ENCODE data around the gene RAD9A. TPM values are rescaled to one million over a fixed set of nuclear protein-coding genes. Genes with fewer than 3 reads are reported as not detected.

RAD9A gene
- total RNA-seq, 1 donor from 2014 or later = 18.5 TPM

- H3K36me3 Mint-ChIP-seq (ENCODE audit: unreplicated experiment) = no peaks in the 10 kb centered on the region
- no peak for DNase-seq (ENCODE audit: extremely low spot score, unreplicated experiment)
- H3K4me3 Mint-ChIP-seq (ENCODE audit: unreplicated experiment) = no peak overlapping the region
- H3K27me3 Mint-ChIP-seq (ENCODE audit: unreplicated experiment) = no peaks in the 10 kb centered on the region
- no peak for TF ChIP-seq CTCF (IDR thresholded peaks at IDR 0.05)
- H3K27ac Mint-ChIP-seq (ENCODE audit: unreplicated experiment) = peak overlapping the region; percentile 99
- peaks cover 67% of the 10 kb centered on the region for H3K4me1 Mint-ChIP-seq (ENCODE audit: unreplicated experiment)
- H3K9me3 Mint-ChIP-seq (ENCODE audit: unreplicated experiment) = no peaks in the 10 kb centered on the region
Measured at GRCh38 chr11:67355794-67356386, 35.9 kb upstream of the RAD9A start.

GRCh38 chr11:67356387-67356863, 35.4 kb upstream of the RAD9A start:
- no peaks in the 10 kb centered on the region for H3K36me3 Mint-ChIP-seq (ENCODE audit: unreplicated experiment)
- H3K27me3 Mint-ChIP-seq (ENCODE audit: unreplicated experiment) = no peaks in the 10 kb centered on the region
- H3K4me1 Mint-ChIP-seq (ENCODE audit: unreplicated experiment) = peaks cover 63% of the 10 kb centered on the region
- TF ChIP-seq CTCF (IDR thresholded peaks at IDR 0.05) = no peak
- peak overlapping the region; percentile 7 for H3K4me3 Mint-ChIP-seq (ENCODE audit: unreplicated experiment)
- no peak for DNase-seq (ENCODE audit: extremely low spot score, unreplicated experiment)
- peak overlapping the region; percentile 99 for H3K27ac Mint-ChIP-seq (ENCODE audit: unreplicated experiment)
- H3K9me3 Mint-ChIP-seq (ENCODE audit: unreplicated experiment) = no peaks in the 10 kb centered on the region

GRCh38 chr11:67356864-67357561, 34.8 kb upstream of the RAD9A start:
- peak overlapping the region; percentile 7 for H3K4me3 Mint-ChIP-seq (ENCODE audit: unreplicated experiment)
- no peaks in the 10 kb centered on the region for H3K9me3 Mint-ChIP-seq (ENCODE audit: unreplicated experiment)
- H3K4me1 Mint-ChIP-seq (ENCODE audit: unreplicated experiment) = peaks cover 59% of the 10 kb centered on the region
- no peak for DNase-seq (ENCODE audit: extremely low spot score, unreplicated experiment)
- H3K27me3 Mint-ChIP-seq (ENCODE audit: unreplicated experiment) = no peaks in the 10 kb centered on the region
- peak overlapping the region; percentile 96 for H3K27ac Mint-ChIP-seq (ENCODE audit: unreplicated experiment)
- H3K36me3 Mint-ChIP-seq (ENCODE audit: unreplicated experiment) = no peaks in the 10 kb centered on the region
- TF ChIP-seq CTCF (IDR thresholded peaks at IDR 0.05) = peak; percentile 94

GRCh38 chr11:67357831-67358670, 33.7 kb upstream of the RAD9A start:
- no peak for DNase-seq (ENCODE audit: extremely low spot score, unreplicated experiment)
- no peaks in the 10 kb centered on the region for H3K36me3 Mint-ChIP-seq (ENCODE audit: unreplicated experiment)
- TF ChIP-seq CTCF (IDR thresholded peaks at IDR 0.05) = no peak
- peak overlapping the region; percentile 96 for H3K27ac Mint-ChIP-seq (ENCODE audit: unreplicated experiment)
- peaks cover 52% of the 10 kb centered on the region for H3K4me1 Mint-ChIP-seq (ENCODE audit: unreplicated experiment)
- H3K9me3 Mint-ChIP-seq (ENCODE audit: unreplicated experiment) = no peaks in the 10 kb centered on the region
- H3K27me3 Mint-ChIP-seq (ENCODE audit: unreplicated experiment) = no peaks in the 10 kb centered on the region
- no peak overlapping the region for H3K4me3 Mint-ChIP-seq (ENCODE audit: unreplicated experiment)

- Mint-ChIP-seq H3K27me3 (ENCODE audit: unreplicated experiment) (no peaks in the 10 kb centered on the region), H3K27ac (ENCODE audit: unreplicated experiment) (no peak overlapping the region), H3K36me3 (ENCODE audit: unreplicated experiment) (peaks cover 11% of the 10 kb centered on the region), H3K9me3 (ENCODE audit: unreplicated experiment) (no peaks in the 10 kb centered on the region), H3K4me3 (ENCODE audit: unreplicated experiment) (no peak overlapping the region), H3K4me1 (ENCODE audit: unreplicated experiment) (peaks cover 26% of the 10 kb centered on the region)
- no peak for TF ChIP-seq CTCF (IDR thresholded peaks at IDR 0.05)
- DNase-seq (ENCODE audit: extremely low spot score, unreplicated experiment) = no peak
Measured at GRCh38 chr11:67364169-67364568, 27.6 kb upstream of the RAD9A start.

All from osteocyte (in vitro differentiated cells).